Measurements from ENCODE around the gene KIR3DL3.
"Not testable (repeated sequence)": the region's sequence is repeated elsewhere in the genome, so short reads cannot be mapped to it uniquely, and the experiment has no call there.

KIR3DL3 gene

GRCh38 chr19:54691582-54692297, 32.5 kb upstream of the KIR3DL3 start:
- peaks cover 0 to 4% of the 10 kb centered on the region in 2 donors for H3K27me3 ChIP-seq
- intact Hi-C loops (cut with DNase I; ENCODE audit: low total_unique reads): no loop called here
- TF ChIP-seq CTCF (IDR thresholded peaks at IDR 0.05): no peak
- no peaks in the 10 kb centered on the region for H3K9me3 ChIP-seq
- H3K36me3 ChIP-seq: no peaks in the 10 kb centered on the region
- no peak overlapping the region for H3K4me3 ChIP-seq
- H3K4me1 ChIP-seq: no peaks in the 10 kb centered on the region
- no peak for DNase-seq
- H3K27ac ChIP-seq: no peak overlapping the region

GRCh38 chr19:54692298-54692615, 32.0 kb upstream of the KIR3DL3 start:
- Histone ChIP-seq H3K9me3 (no peaks in the 10 kb centered on the region), H3K27me3 (peaks cover 0 to 4% of the 10 kb centered on the region in 2 donors), H3K4me3 (no peak overlapping the region), H3K36me3 (no peaks in the 10 kb centered on the region), H3K4me1 (no peaks in the 10 kb centered on the region), H3K27ac (no peak overlapping the region)
- no peak for TF ChIP-seq CTCF (IDR thresholded peaks at IDR 0.05)
- intact Hi-C loops (cut with DNase I; ENCODE audit: low total_unique reads): no loop called here
- no peak for DNase-seq

GRCh38 chr19:54694648-54695047, 29.6 kb upstream of the KIR3DL3 start:
- Histone ChIP-seq H3K9me3 (no peaks in the 10 kb centered on the region), H3K4me1 (no peaks in the 10 kb centered on the region), H3K36me3 (no peaks in the 10 kb centered on the region), H3K4me3 (no peak overlapping the region), H3K27me3 (peaks cover 0 to 11% of the 10 kb centered on the region in 2 donors), H3K27ac (no peak overlapping the region)
- intact Hi-C loops (cut with DNase I; ENCODE audit: low total_unique reads): no loop called here
- DNase-seq: no peak
- no peak for TF ChIP-seq CTCF (IDR thresholded peaks at IDR 0.05)

GRCh38 chr19:54696117-54696548, 28.1 kb upstream of the KIR3DL3 start:
- Histone ChIP-seq H3K27ac (no peak overlapping the region), H3K4me3 (no peak overlapping the region), H3K9me3 (no peaks in the 10 kb centered on the region), H3K36me3 (no peaks in the 10 kb centered on the region), H3K27me3 (peaks cover 0 to 11% of the 10 kb centered on the region in 2 donors), H3K4me1 (no peaks in the 10 kb centered on the region)
- DNase-seq: no peak
- TF ChIP-seq CTCF (IDR thresholded peaks at IDR 0.05): no peak
- intact Hi-C loops (cut with DNase I; ENCODE audit: low total_unique reads): no loop called here

GRCh38 chr19:54696766-54697165, 27.5 kb upstream of the KIR3DL3 start:
- Histone ChIP-seq H3K4me3 (no peak overlapping the region), H3K4me1 (no peaks in the 10 kb centered on the region), H3K9me3 (no peaks in the 10 kb centered on the region), H3K36me3 (no peaks in the 10 kb centered on the region), H3K27me3 (peaks cover 0 to 10% of the 10 kb centered on the region in 2 donors), H3K27ac (no peak overlapping the region)
- no peak for TF ChIP-seq CTCF (IDR thresholded peaks at IDR 0.05)
- intact Hi-C loops (cut with DNase I; ENCODE audit: low total_unique reads): no loop called here
- no peak for DNase-seq

- not testable (repeated sequence) for H3K27ac ChIP-seq, DNase-seq
These were observed 26.5 kb upstream of the KIR3DL3 start for GRCh38 chr19:54697716-54698115.

More at GRCh38 chr19:54697716-54698115, 26.5 kb upstream of the KIR3DL3 start:
- H3K4me1 ChIP-seq; H3K4me3 ChIP-seq; intact Hi-C loops (cut with DNase I; ENCODE audit: low total_unique reads); H3K36me3 ChIP-seq; H3K9me3 ChIP-seq; H3K27me3 ChIP-seq: not testable (repeated sequence)
